ENCODE data around the gene ADORA3.

DNA sequence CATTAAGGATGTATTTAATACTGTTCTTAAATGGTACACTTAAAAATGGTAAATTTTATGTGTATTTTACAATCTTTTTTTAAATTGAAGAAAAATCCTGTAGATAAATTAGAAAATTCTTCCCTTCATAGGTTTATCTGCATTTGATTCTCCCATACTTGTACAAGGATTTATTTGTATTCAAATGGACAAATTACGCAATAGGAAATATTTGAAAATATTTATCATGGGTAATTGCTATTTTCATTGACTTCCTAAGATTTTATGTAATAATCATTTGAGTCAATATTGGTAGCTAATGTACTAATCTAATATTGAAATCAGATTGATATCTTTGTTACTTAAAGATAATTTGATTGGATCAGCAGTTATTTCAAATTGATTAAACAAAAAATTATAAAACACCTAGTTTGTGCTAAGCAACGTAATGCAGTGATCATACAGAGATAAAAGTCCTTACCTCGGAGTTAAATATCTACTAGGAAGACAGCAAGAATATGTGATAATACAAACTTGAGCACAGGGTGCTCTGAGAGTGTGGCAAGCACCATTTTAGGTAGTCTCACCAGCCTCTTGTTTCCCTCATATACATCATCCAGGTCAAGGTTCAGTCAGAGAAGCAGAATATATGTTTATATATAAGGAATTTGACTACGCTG, 40.9 kb downstream of the ADORA3 start:
- TF ChIP-seq, protein P1, sequence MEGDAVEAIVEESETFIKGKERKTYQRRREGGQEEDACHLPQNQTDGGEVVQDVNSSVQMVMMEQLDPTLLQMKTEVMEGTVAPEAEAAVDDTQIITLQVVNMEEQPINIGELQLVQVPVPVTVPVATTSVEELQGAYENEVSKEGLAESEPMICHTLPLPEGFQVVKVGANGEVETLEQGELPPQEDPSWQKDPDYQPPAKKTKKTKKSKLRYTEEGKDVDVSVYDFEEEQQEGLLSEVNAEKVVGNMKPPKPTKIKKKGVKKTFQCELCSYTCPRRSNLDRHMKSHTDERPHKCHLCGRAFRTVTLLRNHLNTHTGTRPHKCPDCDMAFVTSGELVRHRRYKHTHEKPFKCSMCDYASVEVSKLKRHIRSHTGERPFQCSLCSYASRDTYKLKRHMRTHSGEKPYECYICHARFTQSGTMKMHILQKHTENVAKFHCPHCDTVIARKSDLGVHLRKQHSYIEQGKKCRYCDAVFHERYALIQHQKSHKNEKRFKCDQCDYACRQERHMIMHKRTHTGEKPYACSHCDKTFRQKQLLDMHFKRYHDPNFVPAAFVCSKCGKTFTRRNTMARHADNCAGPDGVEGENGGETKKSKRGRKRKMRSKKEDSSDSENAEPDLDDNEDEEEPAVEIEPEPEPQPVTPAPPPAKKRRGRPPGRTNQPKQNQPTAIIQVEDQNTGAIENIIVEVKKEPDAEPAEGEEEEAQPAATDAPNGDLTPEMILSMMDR (conservative IDR thresholded peaks at IDR 0.05; ENCODE audit: low read length), result no peak
- no peak for TF ChIP-seq EZH2phosphoT487 (IDR thresholded peaks at IDR 0.05; ENCODE audit: borderline replicate concordance, low read depth, low read length)
